RWPE1 (cell line): ENCODE results near the gene ZNF701.
"Not testable (repeated sequence)": the region's sequence is repeated elsewhere in the genome, so short reads cannot be mapped to it uniquely, and the experiment has no call there.

ENCODE experiments used
- CTCF ChIA-PET: fragments of 350-600 bp; sonication (Branson Sonifier 250); formaldehyde crosslinking; extraction: SDS; loops from one replicate; lab custom pipeline; 2021; lab: Yijun Ruan, JAX
- POLR2A ChIA-PET: fragments of 400-600 bp; formaldehyde crosslinking; extraction: SDS; loops from one replicate; lab custom pipeline; 2020; ENCODE audit warnings: antibody characterized with exemption; ENCODE audit not compliant: low non-redundant PET; lab: Yijun Ruan, JAX
- DNase-seq: peaks from one replicate; pipeline ENCODE4 v3.0.0; 2012; ENCODE audit warnings: low spot score
- H3K27ac ChIP-seq: fragments of 450-650 bp; 2 replicates; pipeline ENCODE4 v1.5.1; 2017
- TF ChIP-seq, protein P1 (sequence below): fragments of 450-650 bp; conservative IDR thresholded peaks from 2 replicates; pipeline ENCODE4 v1.5.1; 2017; ENCODE audit warnings: low read depth, mild to moderate bottlenecking

ZNF701 gene

DNA sequence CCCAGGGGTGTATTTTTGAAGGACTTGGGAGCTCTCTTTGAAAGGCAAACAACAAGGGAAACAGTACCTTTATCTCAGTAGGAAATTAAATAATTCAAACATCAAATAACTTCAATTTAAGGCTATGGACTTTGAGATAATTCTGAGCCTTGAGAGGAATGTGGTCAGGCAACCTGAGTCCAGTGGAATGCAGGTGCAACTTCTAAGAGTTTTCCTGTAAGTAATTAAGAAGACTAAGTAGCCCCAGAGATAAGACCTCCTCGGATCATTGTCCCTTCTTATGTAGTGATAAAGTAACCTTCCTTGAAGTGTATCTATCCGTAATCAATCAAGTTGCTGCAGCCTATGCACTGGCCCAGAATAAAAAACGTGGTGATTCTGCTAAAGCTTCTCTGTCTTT lies 29.2 kb downstream of the ZNF701 start:
- ChIA-PET POLR2A (no interaction called here), CTCF (interaction anchor here (0.6 kb wide), 1 partner anchor 28 kb away, joined by 3 read pairs; no protein-coding TSS in a partner anchor)

DNA sequence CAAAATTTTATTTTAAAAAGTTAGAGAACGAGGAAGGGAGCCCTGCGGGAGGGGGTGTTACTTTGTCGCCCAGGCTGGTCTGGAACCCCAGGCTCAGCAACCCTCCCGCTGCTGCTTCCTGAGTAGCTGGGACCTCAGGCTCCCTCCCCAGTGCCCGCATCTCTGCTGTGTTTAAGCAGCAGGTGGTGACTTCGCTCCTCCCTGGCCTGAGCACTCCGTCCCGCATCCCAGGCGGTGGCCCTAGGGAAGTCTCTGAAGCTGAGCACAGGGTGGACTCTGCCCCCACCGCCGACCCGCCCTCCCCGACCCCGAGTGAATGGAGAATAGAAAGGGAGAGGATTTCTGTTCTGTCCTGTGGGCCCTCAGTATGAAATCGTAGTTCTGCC lies 30.5 kb downstream of the ZNF701 start:
- TF ChIP-seq, protein P1, sequence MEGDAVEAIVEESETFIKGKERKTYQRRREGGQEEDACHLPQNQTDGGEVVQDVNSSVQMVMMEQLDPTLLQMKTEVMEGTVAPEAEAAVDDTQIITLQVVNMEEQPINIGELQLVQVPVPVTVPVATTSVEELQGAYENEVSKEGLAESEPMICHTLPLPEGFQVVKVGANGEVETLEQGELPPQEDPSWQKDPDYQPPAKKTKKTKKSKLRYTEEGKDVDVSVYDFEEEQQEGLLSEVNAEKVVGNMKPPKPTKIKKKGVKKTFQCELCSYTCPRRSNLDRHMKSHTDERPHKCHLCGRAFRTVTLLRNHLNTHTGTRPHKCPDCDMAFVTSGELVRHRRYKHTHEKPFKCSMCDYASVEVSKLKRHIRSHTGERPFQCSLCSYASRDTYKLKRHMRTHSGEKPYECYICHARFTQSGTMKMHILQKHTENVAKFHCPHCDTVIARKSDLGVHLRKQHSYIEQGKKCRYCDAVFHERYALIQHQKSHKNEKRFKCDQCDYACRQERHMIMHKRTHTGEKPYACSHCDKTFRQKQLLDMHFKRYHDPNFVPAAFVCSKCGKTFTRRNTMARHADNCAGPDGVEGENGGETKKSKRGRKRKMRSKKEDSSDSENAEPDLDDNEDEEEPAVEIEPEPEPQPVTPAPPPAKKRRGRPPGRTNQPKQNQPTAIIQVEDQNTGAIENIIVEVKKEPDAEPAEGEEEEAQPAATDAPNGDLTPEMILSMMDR: no peak
- peak overlapping the region; percentile 83 for H3K27ac ChIP-seq
- POLR2A ChIA-PET: no interaction called here
- CTCF ChIA-PET: no interaction called here
- no peak for DNase-seq

More for the DNA sequence above, 29.2 kb downstream of the ZNF701 start:
- TF ChIP-seq, protein P1: no peak
- H3K27ac ChIP-seq: no peak overlapping the region
- DNase-seq: no peak

DNA sequence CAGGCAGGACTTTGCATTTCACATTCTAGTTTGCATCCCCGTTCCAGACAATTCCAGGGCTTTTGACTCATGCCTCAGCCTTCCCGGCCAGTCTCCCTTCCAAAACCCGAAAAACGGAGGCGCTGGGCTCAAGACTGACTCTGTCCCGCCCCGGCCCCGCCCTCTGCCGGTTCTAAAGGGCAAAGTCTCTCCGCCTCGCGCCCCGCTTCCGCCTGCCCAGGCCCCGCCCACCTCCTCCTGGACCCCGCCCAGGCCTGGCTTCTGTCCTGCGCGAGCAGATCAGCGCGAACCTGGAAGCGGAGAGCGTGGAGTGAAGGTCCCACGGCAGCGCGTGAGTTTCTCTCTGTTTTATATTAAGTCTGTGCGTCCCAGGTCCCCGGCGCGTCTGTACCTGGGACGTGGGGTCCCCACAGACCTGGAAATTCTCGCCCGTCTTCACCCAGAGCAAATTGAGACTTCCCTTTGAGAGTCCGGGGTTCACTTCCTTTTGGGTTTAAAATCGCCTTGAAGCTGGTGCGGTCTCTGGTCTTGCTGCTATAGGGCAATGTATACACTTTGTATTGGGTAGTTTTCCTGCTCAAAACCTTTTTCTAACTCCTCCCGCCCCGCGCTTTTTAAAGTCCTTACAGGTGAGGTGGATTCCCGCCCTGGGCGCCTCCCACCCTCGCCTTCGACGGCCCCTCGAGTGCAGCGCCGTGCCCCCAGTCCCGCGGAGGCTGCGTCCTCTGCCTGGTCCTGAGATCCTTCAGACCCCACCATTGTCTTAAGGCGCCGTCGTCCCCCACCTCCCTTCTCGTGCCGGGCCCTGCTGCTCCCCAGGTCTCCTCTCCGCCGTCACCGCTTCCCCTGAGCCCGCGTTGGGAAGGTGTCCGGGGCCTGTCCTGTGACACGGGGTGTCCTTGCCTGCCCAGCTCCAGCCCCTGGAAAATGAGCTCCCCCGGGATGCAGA lies 31.2 kb downstream of the ZNF701 start:
- POLR2A ChIA-PET: no interaction called here
- H3K27ac ChIP-seq: peak overlapping the region; percentile 83
- CTCF ChIA-PET: no interaction called here
- peak; percentile 85 for DNase-seq
- TF ChIP-seq, protein P1: no peak

DNA sequence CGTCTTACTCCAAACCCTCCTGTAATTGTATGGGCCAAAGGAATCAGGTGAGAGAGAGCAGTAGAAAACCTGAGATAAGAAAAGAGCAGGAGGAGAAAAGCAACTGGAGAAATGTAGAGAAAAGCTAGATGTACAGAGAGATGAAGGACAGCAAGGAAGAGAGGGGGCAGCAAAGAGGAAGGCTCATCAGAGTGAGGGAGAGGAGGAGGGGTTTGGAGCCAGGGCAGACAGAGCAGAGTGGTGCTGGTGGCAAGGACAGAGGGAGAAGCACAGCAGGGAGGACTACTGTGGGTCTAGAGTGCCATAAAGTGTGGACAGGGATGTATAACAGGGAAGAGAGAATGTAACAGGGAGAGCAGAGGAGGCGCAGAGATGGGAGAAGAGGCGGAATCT lies 31.9 kb downstream of the ZNF701 start:
- POLR2A ChIA-PET, DNase-seq: not testable (repeated sequence)
- H3K27ac ChIP-seq: peak overlapping the region; percentile 83; the same call in 1 of the 2 replicates
- CTCF ChIA-PET: interaction anchor here (0.6 kb wide), 1 partner anchor 359 kb away, joined by 3 read pairs; no protein-coding TSS in a partner anchor

DNA sequence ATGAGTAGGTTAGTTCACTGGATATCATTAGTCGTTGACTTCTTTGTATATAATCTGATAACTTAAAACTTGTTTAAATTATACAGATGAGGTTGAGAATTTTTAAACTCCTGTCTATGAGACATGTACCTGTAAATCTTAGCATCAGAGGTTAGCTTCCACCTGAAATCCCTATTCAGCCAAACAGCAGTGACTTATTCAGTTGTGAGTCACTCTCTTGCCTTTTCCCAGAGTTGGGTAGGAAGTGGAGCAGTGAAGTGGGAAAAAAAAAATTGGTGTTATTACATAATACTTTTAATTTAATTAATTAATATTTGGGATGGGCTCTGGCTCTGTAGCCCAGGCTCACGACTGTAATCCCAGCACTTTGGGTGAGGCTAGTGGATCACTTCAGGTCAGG lies 32.9 kb downstream of the ZNF701 start:
- no peak overlapping the region for H3K27ac ChIP-seq
- ChIA-PET POLR2A (no interaction called here), CTCF (no interaction called here)
- peak; percentile 23 for DNase-seq
- TF ChIP-seq, protein P1: no peak

DNA sequence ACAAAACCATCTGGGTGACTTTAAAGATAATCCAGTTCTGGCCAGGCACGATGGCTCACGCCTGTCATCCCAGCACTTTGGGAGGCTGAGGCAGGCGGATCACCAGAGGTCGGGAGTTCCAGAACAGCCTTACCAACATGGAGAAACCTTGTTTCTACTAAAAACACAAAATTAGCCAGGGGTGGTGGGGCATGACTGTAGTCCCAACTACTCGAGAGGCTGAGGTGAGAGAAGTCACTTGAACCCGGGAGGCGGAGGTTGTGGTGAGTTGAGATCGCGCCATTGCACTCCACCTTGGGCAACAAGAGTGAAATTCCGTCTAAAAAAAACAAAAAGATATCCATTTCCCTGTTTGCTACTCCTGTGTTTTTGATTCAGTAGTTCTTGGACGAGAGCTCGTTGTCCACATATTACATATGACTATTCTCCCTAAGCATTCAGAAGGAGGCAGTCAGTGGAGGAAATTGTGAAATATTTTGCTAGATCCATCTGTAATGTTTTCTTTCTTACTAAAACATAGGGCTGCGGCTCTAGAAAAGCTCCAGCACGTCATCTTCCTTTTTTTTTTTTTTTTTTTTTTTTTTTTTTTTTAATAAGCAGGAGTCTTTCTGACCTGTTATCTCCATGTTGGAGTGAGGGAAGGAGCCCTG lies 33.6 kb downstream of the ZNF701 start:
- no peak overlapping the region for H3K27ac ChIP-seq
- ChIA-PET POLR2A (no interaction called here), CTCF (interaction anchor here (0.9 kb wide), 1 partner anchor 13 kb away, joined by 3 read pairs; no protein-coding TSS in a partner anchor)
- TF ChIP-seq, protein P1: no peak
- DNase-seq: no peak
